Measurements from ENCODE around the gene RBMS1. TPM values are rescaled to one million over a fixed set of nuclear protein-coding genes. Genes with fewer than 3 reads are reported as not detected.

Gene RBMS1
- polyA plus RNA-seq, 1 donor (not counting 4 experiments of a cell fraction or from before 2014, with no cell fraction given) = 89.1 TPM

DNA sequence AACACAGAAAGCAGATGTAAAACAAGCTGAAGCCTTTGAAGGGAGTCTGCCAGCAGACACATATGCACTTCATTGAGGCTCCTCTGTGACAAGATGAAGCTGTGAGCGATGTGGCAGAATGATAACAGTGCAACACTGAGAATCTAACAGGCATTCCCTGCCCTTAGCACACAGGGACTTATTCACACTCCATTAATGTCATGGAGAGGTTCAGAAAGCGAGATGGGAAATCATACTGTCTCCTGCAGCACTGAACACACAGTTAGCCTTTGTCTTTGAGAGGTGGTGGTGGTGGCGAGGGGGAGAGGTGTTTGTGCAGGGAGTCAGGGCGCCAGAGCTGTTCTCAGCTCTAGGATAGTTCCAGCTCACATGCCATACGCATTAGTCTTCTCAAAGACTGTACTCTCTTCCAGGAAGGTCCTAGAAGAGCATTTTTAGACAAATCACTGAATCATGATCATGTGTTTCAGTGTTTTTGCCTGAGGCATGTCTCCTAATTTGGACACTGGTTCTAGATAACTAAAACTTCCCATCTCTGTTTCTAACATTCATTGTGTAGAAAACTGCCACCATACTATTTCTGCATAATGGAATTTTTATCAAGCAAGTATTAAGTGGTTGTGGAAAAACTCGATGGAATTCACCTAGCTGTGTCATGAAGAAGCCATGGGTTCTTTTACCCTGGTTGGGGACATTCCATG is 200.1 kb downstream of the RBMS1 start:
- H3K9me1 ChIP-seq (ENCODE audit: control insufficient read depth, extremely low read depth, insufficient read depth, low read length) = peaks cover 3% of the 10 kb centered on the region
- dilution Hi-C loops (cut with MboI; ENCODE audit: extremely low pct_ligation_motif_present, low sequenced_read_pairs) = no loop called here
- H3K9me3 ChIP-seq (ENCODE audit: control insufficient read depth, low read depth, low read length) = no peaks in the 10 kb centered on the region
- TF ChIP-seq CTCF (optimal IDR thresholded peaks at IDR 0.05 in 1 of 3, IDR thresholded peaks at IDR 0.05 in 1 of 3, conservative IDR thresholded peaks at IDR 0.05 in 1 of 3; ENCODE audit: extremely low read depth in 1 of 3, insufficient read depth in 2 of 3, low read length in 3 of 3) (no peak), EZH2 (IDR thresholded peaks at IDR 0.05; ENCODE audit: low read length) (no peak)
- H3K36me3 ChIP-seq (ENCODE audit: control insufficient read depth in 2 of 2, extremely low read depth in 1 of 2, insufficient read depth in 2 of 2, low read length in 2 of 2) = peaks cover 12 to 24% of the 10 kb centered on the region in 2 experiments
- peak overlapping the region; percentile 78 for H3K27ac ChIP-seq (ENCODE audit: control insufficient read depth, insufficient read depth, low read length)
- peak; percentile 99 for FAIRE-seq
- no peaks in the 10 kb centered on the region for H4K20me1 ChIP-seq (ENCODE audit: control insufficient read depth, extremely low read depth, insufficient read depth, low read length)
- DNase-seq (ENCODE audit: low read depth, low spot score) = peak; percentile 89
- peak overlapping the region; percentile 47 for H3K9ac ChIP-seq (ENCODE audit: control insufficient read depth, extremely low read depth, insufficient read depth, low read length)
- H3K79me2 ChIP-seq (ENCODE audit: control insufficient read depth, insufficient read depth, low read length) = peaks cover 16% of the 10 kb centered on the region
- no peak overlapping the region for H2AFZ ChIP-seq (ENCODE audit: control insufficient read depth, low read length)
- no peaks in the 10 kb centered on the region for H3K27me3 ChIP-seq (ENCODE audit: control insufficient read depth, extremely low read depth, insufficient read depth, low read length)
- no peak overlapping the region for H3K4me3 ChIP-seq (ENCODE audit: control insufficient read depth in 2 of 3, extremely low read depth in 1 of 3, insufficient read depth in 2 of 3, low read depth in 1 of 3, low read length in 3 of 3)
- H3K4me1 ChIP-seq (ENCODE audit: control insufficient read depth, extremely low read depth, insufficient read depth, low read length) = peaks cover 46% of the 10 kb centered on the region
- H3K4me2 ChIP-seq (ENCODE audit: control insufficient read depth, extremely low read depth, insufficient read depth, low read depth, low read length) = peak overlapping the region; percentile 54

GRCh38 chr2:160292225-160292624 is 201.4 kb downstream of the RBMS1 start:
- dilution Hi-C loops (cut with MboI; ENCODE audit: extremely low pct_ligation_motif_present, low sequenced_read_pairs) = no loop called here
- Histone ChIP-seq H3K79me2 (ENCODE audit: control insufficient read depth, insufficient read depth, low read length) (peaks cover 13% of the 10 kb centered on the region), H3K9ac (ENCODE audit: control insufficient read depth, extremely low read depth, insufficient read depth, low read length) (no peak overlapping the region), H3K9me1 (ENCODE audit: control insufficient read depth, extremely low read depth, insufficient read depth, low read length) (peaks cover 3% of the 10 kb centered on the region), H4K20me1 (ENCODE audit: control insufficient read depth, extremely low read depth, insufficient read depth, low read length) (no peaks in the 10 kb centered on the region), H3K4me3 (ENCODE audit: control insufficient read depth in 2 of 3, extremely low read depth in 1 of 3, insufficient read depth in 2 of 3, low read depth in 1 of 3, low read length in 3 of 3) (no peak overlapping the region), H3K27me3 (ENCODE audit: control insufficient read depth, extremely low read depth, insufficient read depth, low read length) (no peaks in the 10 kb centered on the region), H3K9me3 (ENCODE audit: control insufficient read depth, low read depth, low read length) (no peaks in the 10 kb centered on the region), H2AFZ (ENCODE audit: control insufficient read depth, low read length) (no peak overlapping the region), H3K4me1 (ENCODE audit: control insufficient read depth, extremely low read depth, insufficient read depth, low read length) (peaks cover 49% of the 10 kb centered on the region), H3K36me3 (ENCODE audit: control insufficient read depth in 2 of 2, extremely low read depth in 1 of 2, insufficient read depth in 2 of 2, low read length in 2 of 2) (peaks cover 5 to 20% of the 10 kb centered on the region in 2 experiments), H3K27ac (ENCODE audit: control insufficient read depth, insufficient read depth, low read length) (peak overlapping the region; percentile 78), H3K4me2 (ENCODE audit: control insufficient read depth, extremely low read depth, insufficient read depth, low read depth, low read length) (no peak overlapping the region)
- FAIRE-seq (peak; percentile 17), DNase-seq (ENCODE audit: low read depth, low spot score) (no peak)
- peak in 1 of 3 experiments; percentile 12 for TF ChIP-seq CTCF (optimal IDR thresholded peaks at IDR 0.05 in 1 of 3, IDR thresholded peaks at IDR 0.05 in 1 of 3, conservative IDR thresholded peaks at IDR 0.05 in 1 of 3; ENCODE audit: extremely low read depth in 1 of 3, insufficient read depth in 2 of 3, low read length in 3 of 3)
- TF ChIP-seq EZH2 (IDR thresholded peaks at IDR 0.05; ENCODE audit: low read length) = no peak

All from keratinocyte (primary cell).